Esophagus muscularis mucosa (tissue), 4 donors: ENCODE data around the gene AUP1. TPM values are rescaled to one million over a fixed set of nuclear protein-coding genes. Genes with fewer than 3 reads are reported as not detected.

Experiments used
- DNase-seq: peaks from one replicate; pipeline ENCODE4 v3.0.0-alpha.2; 2017; ENCODE audit errors: extremely low spot score
- H3K27ac ChIP-seq, 4 donors: fragments of 200-600 bp; sonication (generic); replicated peaks in 1 of 4; 1 replicate in 3 of 4; 2 replicates in 1 of 4; pipeline ENCODE4 v1.5.1; 2016 to 2019; ENCODE audit warnings: mild to moderate bottlenecking in 1 of 4
- H3K27me3 ChIP-seq, 4 donors: fragments of 200-600 bp; sonication (generic); one replicate each; pipeline versions ENCODE4 v1.5.1 to v1.6.0; 2016 to 2019
- H3K36me3 ChIP-seq, 4 donors: fragments of 200-600 bp; sonication (generic); one replicate each; pipeline ENCODE4 v1.5.1; 2016 to 2019
- H3K4me1 ChIP-seq, 4 donors: fragments of 200-600 bp; sonication (generic); one replicate each; pipeline ENCODE4 v1.5.1; 2016 to 2019
- H3K4me3 ChIP-seq, 4 donors: fragments of 200-600 bp; sonication (generic); 1 replicate in 2 of 4; 2 replicates in 2 of 4; pipeline ENCODE4 v1.5.1; 2016 to 2019; ENCODE audit warnings: mild to moderate bottlenecking in 4 of 4, moderate library complexity in 1 of 4
- H3K9me3 ChIP-seq, 4 donors: fragments of 200-600 bp; sonication (generic); 1 replicate in 3 of 4; 2 replicates in 1 of 4; pipeline ENCODE4 v1.5.1; 2016 to 2019
- EP300 ChIP-seq: sonication (generic); formaldehyde crosslinking; IDR thresholded peaks from one replicate; pipeline ENCODE4 v1.6.1; 2017; ENCODE audit warnings: antibody characterized with exemption
- POLR2A ChIP-seq: fragments of 450-650 bp; IDR thresholded peaks from one replicate; pipeline ENCODE4 v1.6.1; 2017; ENCODE audit warnings: antibody characterized with exemption, moderate library complexity, mild to moderate bottlenecking, low read depth
- POLR2AphosphoS5 ChIP-seq, 2 donors: sonication (generic); formaldehyde crosslinking; IDR thresholded peaks; one replicate each; pipeline ENCODE4 v1.6.1; 2017; ENCODE audit warnings: antibody characterized with exemption in 2 of 2
- WGBS: methylation state at CpG from one replicate; pipeline ENCODE4 v1.1.5; 2018; 5-methylcytosine and 5-hydroxymethylcytosine counted together
- intact Hi-C: fragments of 100-400 bp; cut with DNase I; formaldehyde crosslinking; loops from one replicate; pipeline ENCODE4 v1.15.1; 2023
- total RNA-seq, 4 donors: library from RNA; depleted of rRNA; stranded (reverse); fragments of >200 nt; gene quantifications; one replicate each; pipeline versions ENCODE4 v1.1.0 to v1.2.1, GENCODE V29; 2016
- TF ChIP-seq, protein P1 (sequence below), 3 experiments: fragments of 200-600 bp in 2 of 3; fragments of 450-650 bp in 1 of 3; sonication (generic) in 2 of 3; IDR thresholded peaks; one replicate each; pipeline ENCODE4 v1.5.1; 2017 to 2019; ENCODE audit warnings: antibody characterized with exemption in 3 of 3, mild to moderate bottlenecking in 2 of 3, moderate library complexity in 1 of 3

Gene AUP1
- total RNA-seq, 4 donors from 2014 or later, result 83.6 to 95.1 (median 89.6) TPM

DNA sequence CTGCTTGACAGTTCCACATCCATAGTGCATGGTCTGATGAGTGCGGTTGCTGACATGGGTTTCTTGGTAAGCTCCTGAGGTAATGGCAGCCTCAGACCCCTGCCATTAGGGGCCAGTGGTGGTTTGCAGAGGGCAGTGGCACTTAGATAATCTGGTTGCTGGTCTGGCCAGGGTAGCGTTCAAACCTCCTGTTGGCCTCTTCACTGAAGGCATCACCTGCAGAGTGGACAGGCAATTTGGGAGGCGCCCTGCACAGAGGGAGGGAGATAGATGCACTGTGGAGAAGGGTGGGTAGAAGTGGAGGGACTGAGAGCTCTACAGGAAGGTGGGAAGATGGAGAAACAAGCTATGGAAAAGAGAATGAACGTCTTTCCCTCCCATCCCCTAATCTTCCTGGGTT is 4.0 kb upstream of the AUP1 start:
- Histone ChIP-seq H3K4me1 (peaks cover 15 to 27% (median 23%) of the 10 kb centered on the region in 4 donors), H3K27me3 (no peaks in the 10 kb centered on the region), H3K4me3 (no peak overlapping the region), H3K9me3 (no peaks in the 10 kb centered on the region), H3K36me3 (peaks cover 7 to 23% (median 19%) of the 10 kb centered on the region in 4 donors), H3K27ac (no peak overlapping the region)
- 87% methylated on average over 4 of the region's 4 CpGs for WGBS
- TF ChIP-seq EP300 (no peak), POLR2A (no peak), POLR2AphosphoS5 (IDR thresholded peaks at IDR 0.05) (no peak)
- TF ChIP-seq, protein P1, sequence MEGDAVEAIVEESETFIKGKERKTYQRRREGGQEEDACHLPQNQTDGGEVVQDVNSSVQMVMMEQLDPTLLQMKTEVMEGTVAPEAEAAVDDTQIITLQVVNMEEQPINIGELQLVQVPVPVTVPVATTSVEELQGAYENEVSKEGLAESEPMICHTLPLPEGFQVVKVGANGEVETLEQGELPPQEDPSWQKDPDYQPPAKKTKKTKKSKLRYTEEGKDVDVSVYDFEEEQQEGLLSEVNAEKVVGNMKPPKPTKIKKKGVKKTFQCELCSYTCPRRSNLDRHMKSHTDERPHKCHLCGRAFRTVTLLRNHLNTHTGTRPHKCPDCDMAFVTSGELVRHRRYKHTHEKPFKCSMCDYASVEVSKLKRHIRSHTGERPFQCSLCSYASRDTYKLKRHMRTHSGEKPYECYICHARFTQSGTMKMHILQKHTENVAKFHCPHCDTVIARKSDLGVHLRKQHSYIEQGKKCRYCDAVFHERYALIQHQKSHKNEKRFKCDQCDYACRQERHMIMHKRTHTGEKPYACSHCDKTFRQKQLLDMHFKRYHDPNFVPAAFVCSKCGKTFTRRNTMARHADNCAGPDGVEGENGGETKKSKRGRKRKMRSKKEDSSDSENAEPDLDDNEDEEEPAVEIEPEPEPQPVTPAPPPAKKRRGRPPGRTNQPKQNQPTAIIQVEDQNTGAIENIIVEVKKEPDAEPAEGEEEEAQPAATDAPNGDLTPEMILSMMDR (IDR thresholded peaks at IDR 0.05), result no peak
- DNase-seq, result no peak
- intact Hi-C loops, result no loop called here

DNA sequence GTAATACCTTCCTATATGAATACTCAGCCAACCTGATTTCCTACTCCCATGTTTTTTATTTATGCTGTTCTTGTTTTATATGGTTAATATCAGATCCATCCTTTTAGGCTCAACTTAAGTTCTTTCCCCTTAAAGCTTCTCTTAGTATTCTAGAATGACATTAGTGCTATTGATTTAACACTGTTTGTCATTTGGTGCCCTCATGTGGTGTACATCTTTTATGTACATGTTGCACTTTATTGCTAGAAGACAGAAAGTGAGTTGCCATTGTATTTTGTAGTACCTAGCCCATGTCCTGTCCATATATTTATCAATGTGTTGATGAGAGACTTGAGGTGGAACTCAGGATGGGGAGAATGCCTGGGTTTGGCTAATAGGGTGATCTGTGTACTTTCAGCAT is 2.7 kb upstream of the AUP1 start:
- no peak overlapping the region for H3K27ac ChIP-seq
- H3K9me3 ChIP-seq, result no peaks in the 10 kb centered on the region
- no peaks in the 10 kb centered on the region for H3K27me3 ChIP-seq
- TF ChIP-seq POLR2AphosphoS5 (IDR thresholded peaks at IDR 0.05), result no peak
- TF ChIP-seq POLR2A, result no peak
- TF ChIP-seq, protein P1 (IDR thresholded peaks at IDR 0.05), result no peak
- no peak for TF ChIP-seq EP300
- DNase-seq, result no peak
- H3K4me3 ChIP-seq, result no peak overlapping the region
- intact Hi-C loops, result no loop called here
- peaks cover 17 to 35% (median 30%) of the 10 kb centered on the region in 4 donors for H3K36me3 ChIP-seq
- peaks cover 24 to 40% (median 33%) of the 10 kb centered on the region in 4 donors for H3K4me1 ChIP-seq

DNA sequence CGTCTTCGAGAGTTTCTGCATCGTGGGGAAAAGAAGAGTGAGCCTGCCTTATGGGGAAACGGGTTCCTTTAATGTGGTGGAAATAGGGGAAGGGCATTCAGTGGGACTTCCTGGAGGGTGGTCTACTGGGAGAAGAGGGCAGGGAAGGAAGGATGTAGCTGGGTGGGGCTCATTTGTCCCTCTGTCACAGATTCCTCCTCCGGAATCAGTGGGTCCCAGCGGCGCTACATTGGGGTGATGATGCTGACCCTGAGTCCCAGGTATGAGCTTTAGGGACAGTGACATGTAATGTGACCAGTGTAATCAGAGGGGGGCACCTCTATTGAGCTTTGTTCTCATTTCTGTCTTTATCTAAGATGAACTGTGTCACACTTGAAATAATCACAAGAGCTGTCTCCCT is 2.2 kb upstream of the AUP1 start:
- intact Hi-C loops, result no loop called here
- DNase-seq, result no peak
- H3K36me3 ChIP-seq, result peaks cover 22 to 40% (median 36%) of the 10 kb centered on the region in 4 donors

DNA sequence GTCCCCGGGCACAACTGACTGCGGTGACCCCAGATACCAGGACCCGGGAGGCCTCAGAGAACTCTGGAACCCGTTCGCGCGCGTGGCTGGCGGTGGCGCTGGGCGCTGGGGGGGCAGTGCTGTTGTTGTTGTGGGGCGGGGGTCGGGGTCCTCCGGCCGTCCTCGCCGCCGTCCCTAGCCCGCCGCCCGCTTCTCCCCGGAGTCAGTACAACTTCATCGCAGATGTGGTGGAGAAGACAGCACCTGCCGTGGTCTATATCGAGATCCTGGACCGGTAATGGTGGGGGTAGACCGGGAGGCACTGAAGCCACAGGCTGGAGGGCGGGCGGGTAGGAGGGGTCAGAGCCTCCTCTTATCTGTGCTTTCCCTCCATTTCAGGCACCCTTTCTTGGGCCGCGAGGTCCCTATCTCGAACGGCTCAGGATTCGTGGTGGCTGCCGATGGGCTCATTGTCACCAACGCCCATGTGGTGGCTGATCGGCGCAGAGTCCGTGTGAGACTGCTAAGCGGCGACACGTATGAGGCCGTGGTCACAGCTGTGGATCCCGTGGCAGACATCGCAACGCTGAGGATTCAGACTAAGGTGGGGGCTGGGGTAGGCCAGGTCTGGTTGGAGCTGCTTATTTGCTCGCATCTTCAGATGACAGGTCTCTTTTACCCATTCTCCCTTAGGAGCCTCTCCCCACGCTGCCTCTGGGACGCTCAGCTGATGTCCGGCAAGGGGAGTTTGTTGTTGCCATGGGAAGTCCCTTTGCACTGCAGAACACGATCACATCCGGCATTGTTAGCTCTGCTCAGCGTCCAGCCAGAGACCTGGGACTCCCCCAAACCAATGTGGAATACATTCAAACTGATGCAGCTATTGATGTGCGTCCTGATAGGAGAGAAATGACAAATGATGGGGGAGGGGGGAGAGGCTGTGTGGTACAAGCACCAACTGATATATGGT is 1.0 kb upstream of the AUP1 start:
- Histone ChIP-seq H3K4me3 (peak overlapping the region; percentile 62 to 92 (median 86)), H3K27me3 (no peaks in the 10 kb centered on the region), H3K27ac (peak overlapping the region; percentile 83 to 89 (median 87)), H3K36me3 (peaks cover 30 to 52% (median 47%) of the 10 kb centered on the region in 4 donors), H3K4me1 (peaks cover 24 to 42% (median 33%) of the 10 kb centered on the region in 4 donors), H3K9me3 (no peaks in the 10 kb centered on the region)
- 4% methylated on average over 25 of the region's 54 CpGs for WGBS
- DNase-seq, result no peak
- intact Hi-C loops, result no loop called here
- TF ChIP-seq POLR2AphosphoS5 (IDR thresholded peaks at IDR 0.05) (peak in 1 of 2 donors; percentile 27), EP300 (no peak)

More for the DNA sequence above, 2.2 kb upstream of the AUP1 start:
- 81% methylated on average over 7 of the region's 7 CpGs for WGBS
- no peak for TF ChIP-seq EP300
- TF ChIP-seq POLR2A, result no peak
- TF ChIP-seq POLR2AphosphoS5 (IDR thresholded peaks at IDR 0.05), result no peak
- TF ChIP-seq, protein P1 (IDR thresholded peaks at IDR 0.05), result no peak
- Histone ChIP-seq H3K4me3 (no peak overlapping the region), H3K27me3 (no peaks in the 10 kb centered on the region), H3K4me1 (peaks cover 24 to 42% (median 33%) of the 10 kb centered on the region in 4 donors), H3K9me3 (no peaks in the 10 kb centered on the region), H3K27ac (no peak overlapping the region)
